Heart left ventricle (tissue), 16 donors: ENCODE results near the gene PHKB. TPM values are rescaled to one million over a fixed set of nuclear protein-coding genes. Genes with fewer than 3 reads are reported as not detected.

Source experiments
- ATAC-seq, 4 donors: fragments of 200-7000 bp; cut with Tn5 transposase; one replicate each; pipeline ENCODE4 v1.9.1; 2020 to 2022; ENCODE audit warnings: moderate library complexity in 4 of 4, mild to moderate bottlenecking in 3 of 4, moderate number of reproducible peaks in 1 of 4
- DNase-seq, 5 donors: peaks; one replicate each; pipeline ENCODE4 v3.0.0-alpha.2; 2020
- H3K27ac ChIP-seq, 12 donors: fragments of 200-600 bp; sonication (generic) in 4 of 12; one replicate each; pipeline versions ENCODE4 v1.5.0 to v1.8.0; 2016 to 2022; ENCODE audit warnings: mild to moderate bottlenecking in 2 of 12
- H3K27me3 ChIP-seq, 9 donors: fragments of 200-600 bp; sonication (generic) in 2 of 9; one replicate each; pipeline versions ENCODE4 v1.5.1 to v1.8.0; 2016 to 2022; ENCODE audit warnings: mild to moderate bottlenecking in 3 of 9
- H3K36me3 ChIP-seq, 9 donors: fragments of 200-600 bp; sonication (generic) in 2 of 9; one replicate each; pipeline versions ENCODE4 v1.5.0 to v1.8.0; 2018 to 2022; ENCODE audit warnings: mild to moderate bottlenecking in 2 of 9
- H3K4me1 ChIP-seq, 12 donors: fragments of 200-600 bp; sonication (generic) in 4 of 12; one replicate each; pipeline versions ENCODE4 v1.5.0 to v1.8.0; 2016 to 2022; ENCODE audit warnings: mild to moderate bottlenecking in 3 of 12
- H3K4me3 ChIP-seq, 12 donors: fragments of 200-600 bp; sonication (generic) in 4 of 12; one replicate each; pipeline versions ENCODE4 v1.5.0 to v1.8.0; 2017 to 2022; ENCODE audit warnings: mild to moderate bottlenecking in 9 of 12, moderate library complexity in 4 of 12
- H3K9me3 ChIP-seq, 12 donors: fragments of 200-600 bp; sonication (generic) in 4 of 12; one replicate each; pipeline versions ENCODE4 v1.5.0 to v1.8.0; 2016 to 2022; ENCODE audit warnings: mild to moderate bottlenecking in 1 of 12
- POLR2A ChIP-seq, 2 donors: fragments of 450-650 bp; IDR thresholded peaks; one replicate each; pipeline ENCODE4 v1.6.1; 2017; ENCODE audit warnings: antibody characterized with exemption in 2 of 2, mild to moderate bottlenecking in 2 of 2, moderate library complexity in 2 of 2
- WGBS, 4 donors: extraction: QIAGEN DNeasy Blood & Tissue Kit in 2 of 4; methylation state at CpG; one replicate each; pipeline versions ENCODE4 v1.1.5 to v1.1.7; 2013 to 2018; 5-methylcytosine and 5-hydroxymethylcytosine counted together
- intact Hi-C, 10 donors: fragments of 100-400 bp; cut with DNase I; formaldehyde crosslinking; loops; one replicate each; pipeline versions ENCODE4 v1.11.1 to v1.14.2; 2022
- polyA plus RNA-seq, 2 donors: library from polyadenylated mRNA; stranded (reverse); fragments of 200-250 nt; gene quantifications; one replicate each; pipeline ENCODE4 v1.2.3, GENCODE V29; 2013
- total RNA-seq, 9 donors: library from RNA; depleted of rRNA in 2 of 9; stranded (reverse); fragments of >200 nt in 2 of 9; fragmentation: NEBNext Ultra II Directional in 3 of 9; extraction: Animal tissue kit (Norgen Biotek cat#: 25700) in 3 of 9; gene quantifications; one replicate each; pipeline versions ENCODE4 v1.1.0 to v1.2.4, GENCODE V29; 2016 to 2023
- TF ChIP-seq, protein P1 (sequence below), 12 donors: fragments of 200-600 bp; sonication (generic) in 4 of 12; IDR thresholded peaks; one replicate each; pipeline versions ENCODE4 v1.5.0 to v1.8.0; 2018 to 2022; ENCODE audit warnings: antibody characterized with exemption in 12 of 12, mild to moderate bottlenecking in 5 of 12
- donor health status: ischemic (EF 13 %, LVEDD 7.1; RV severe dilation, severe dysfunction).
- donor health status: healthy with polysubstance abuse.
- donor health status: DM: no; HTN: yes; CAD: no.
- donor health status: DM: no; HTN: no; CAD: no.
- donor health status: ischemic (EF 25% LVEDD 6.9; RV normal size, moderate dysfunction).
- donor health status: ischemic (EF 25% LVEDD 5.7; RV mildly dilated, moderate dysfunction).
- donor health status: healthy.
- donor health status: DM: yes; HTN: yes; CAD: no.
- donor health status: ischemic (EF 35%, LVEDD 5.7; RV mildly dilated, moderate dysfunction).
- donor health status: nonischemic (EF 11% LVEDD 7.7; RV severe dilation, severe dysfunction).
- donor health status: DM: yes; HTN: yes; CAD: no.
- donor health status: PGD.
- donor health status: ischemic (EF 29% LVEDD 5.4; RV normal size, mild dysfunction).
- donor health status: nonischemic (EF 23%, LVEDD 6.1; RV moderate dilation, normal function).

Gene PHKB
- total and polyA plus RNA-seq, 11 donors = 14.2 to 70.1 (median 61.3) TPM

GRCh38 chr16:47586121-47586520, 125.0 kb downstream of the PHKB start:
- Histone ChIP-seq H3K4me3 (no peak overlapping the region), H3K4me1 (peaks cover 0 to 11% (median 0%) of the 10 kb centered on the region in 12 donors), H3K9me3 (no peaks in the 10 kb centered on the region), H3K27me3 (no peaks in the 10 kb centered on the region), H3K27ac (no peak overlapping the region), H3K36me3 (peaks cover 0 to 55% (median 35%) of the 10 kb centered on the region in 9 donors)
- 91 to 97% (median 95%) methylated on average over 3 of the region's 3 CpGs for WGBS, 4 donors
- intact Hi-C loops = loop anchor here in 2 of 10 donors (10.0 kb wide), 1 partner anchor 121 kb away; the partner anchor contains the start of genes ITFG1 (in 2 of the 2) and PHKB (in 2 of the 2)
- ATAC-seq (no peak), DNase-seq (no peak)
- no peak for TF ChIP-seq POLR2A (IDR thresholded peaks at IDR 0.05)
- TF ChIP-seq, protein P1, sequence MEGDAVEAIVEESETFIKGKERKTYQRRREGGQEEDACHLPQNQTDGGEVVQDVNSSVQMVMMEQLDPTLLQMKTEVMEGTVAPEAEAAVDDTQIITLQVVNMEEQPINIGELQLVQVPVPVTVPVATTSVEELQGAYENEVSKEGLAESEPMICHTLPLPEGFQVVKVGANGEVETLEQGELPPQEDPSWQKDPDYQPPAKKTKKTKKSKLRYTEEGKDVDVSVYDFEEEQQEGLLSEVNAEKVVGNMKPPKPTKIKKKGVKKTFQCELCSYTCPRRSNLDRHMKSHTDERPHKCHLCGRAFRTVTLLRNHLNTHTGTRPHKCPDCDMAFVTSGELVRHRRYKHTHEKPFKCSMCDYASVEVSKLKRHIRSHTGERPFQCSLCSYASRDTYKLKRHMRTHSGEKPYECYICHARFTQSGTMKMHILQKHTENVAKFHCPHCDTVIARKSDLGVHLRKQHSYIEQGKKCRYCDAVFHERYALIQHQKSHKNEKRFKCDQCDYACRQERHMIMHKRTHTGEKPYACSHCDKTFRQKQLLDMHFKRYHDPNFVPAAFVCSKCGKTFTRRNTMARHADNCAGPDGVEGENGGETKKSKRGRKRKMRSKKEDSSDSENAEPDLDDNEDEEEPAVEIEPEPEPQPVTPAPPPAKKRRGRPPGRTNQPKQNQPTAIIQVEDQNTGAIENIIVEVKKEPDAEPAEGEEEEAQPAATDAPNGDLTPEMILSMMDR (IDR thresholded peaks at IDR 0.05) = no peak

DNA sequence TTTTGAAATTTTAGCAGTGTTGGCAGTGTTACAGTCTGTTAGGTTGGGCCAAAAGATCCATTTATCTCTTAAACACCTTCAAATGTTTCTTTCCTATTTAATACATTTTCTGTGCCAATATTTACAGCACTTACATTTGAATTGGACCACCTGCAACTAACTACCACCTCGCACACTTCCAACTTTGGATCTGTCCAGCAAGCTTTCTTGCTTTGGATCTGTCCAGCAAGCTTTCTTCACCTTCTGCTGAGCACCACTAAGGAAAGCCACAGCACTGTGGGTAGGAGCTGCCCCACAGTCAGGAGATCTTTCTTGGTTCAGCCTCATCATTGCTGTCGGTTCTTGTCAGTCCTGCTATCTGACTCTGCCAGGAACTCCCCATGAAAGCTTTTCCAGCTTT, 129.3 kb downstream of the PHKB start:
- Histone ChIP-seq H3K9me3 (no peaks in the 10 kb centered on the region), H3K4me1 (peaks cover 0 to 2% (median 0%) of the 10 kb centered on the region in 12 donors), H3K4me3 (no peak overlapping the region), H3K27ac (no peak overlapping the region), H3K36me3 (peaks cover 0 to 75% (median 65%) of the 10 kb centered on the region in 9 donors), H3K27me3 (no peaks in the 10 kb centered on the region)
- WGBS, 4 donors = 79 to 83% (median 81%) methylated on average over 2 of the region's 2 CpGs
- DNase-seq (no peak), ATAC-seq (no peak)
- intact Hi-C loops = no loop called here
- TF ChIP-seq, protein P1 (IDR thresholded peaks at IDR 0.05) = no peak
- TF ChIP-seq POLR2A (IDR thresholded peaks at IDR 0.05) = no peak

DNA sequence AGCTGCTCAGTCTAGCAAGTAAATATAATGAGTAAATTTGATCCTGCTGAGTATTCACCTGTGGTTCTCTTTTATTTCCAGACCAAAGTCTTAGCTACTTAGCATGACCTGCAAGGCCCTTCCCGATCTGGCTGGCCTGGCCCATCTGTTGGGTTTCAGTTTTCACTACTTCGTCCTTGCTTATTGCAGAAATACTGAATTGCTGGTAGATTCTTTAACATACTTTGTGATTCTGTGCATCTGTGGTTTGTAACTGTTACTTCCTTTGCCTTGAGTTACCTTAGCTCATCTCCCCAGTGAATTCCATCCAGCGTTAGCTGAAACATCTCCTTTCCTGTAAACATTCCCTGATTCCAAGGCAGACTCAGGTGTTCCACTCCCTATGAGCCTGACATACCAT, 131.1 kb downstream of the PHKB start:
- ATAC-seq = no peak
- no peaks in the 10 kb centered on the region for H3K4me1 ChIP-seq
- intact Hi-C loops = no loop called here
- H3K9me3 ChIP-seq = no peaks in the 10 kb centered on the region
- peaks cover 0 to 91% (median 69%) of the 10 kb centered on the region in 9 donors for H3K36me3 ChIP-seq
- no peaks in the 10 kb centered on the region for H3K27me3 ChIP-seq
- H3K27ac ChIP-seq = no peak overlapping the region
- no peak for TF ChIP-seq POLR2A (IDR thresholded peaks at IDR 0.05)
- WGBS, 4 donors = 86 to 91% (median 91%) methylated on average over 3 of the region's 3 CpGs
- DNase-seq = no peak
- H3K4me3 ChIP-seq = no peak overlapping the region

DNA sequence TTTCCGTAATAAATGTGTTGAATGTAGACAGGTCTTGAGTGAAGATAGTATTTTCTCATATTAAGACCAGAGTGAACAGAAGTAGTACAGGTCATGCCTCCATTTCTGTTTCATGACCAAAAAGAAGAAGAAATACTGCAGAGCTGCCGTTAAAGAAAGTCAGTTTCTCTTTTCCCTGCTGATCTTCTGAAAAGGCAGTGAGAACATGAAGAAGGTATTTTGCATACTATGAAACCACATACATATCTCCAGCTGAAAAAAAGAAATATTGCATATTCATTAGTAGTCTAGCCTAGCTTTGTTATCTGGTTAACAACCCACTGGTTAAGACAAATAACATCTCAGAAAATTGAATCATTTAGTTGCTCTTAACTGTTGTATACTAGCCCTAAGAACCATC, 138.4 kb downstream of the PHKB start:
- no peak overlapping the region for H3K4me3 ChIP-seq
- DNase-seq = no peak
- 92 to 97% (median 95%) methylated on average over 2 of the region's 2 CpGs for WGBS, 4 donors
- H3K27ac ChIP-seq = no peak overlapping the region
- ATAC-seq = no peak
- H3K36me3 ChIP-seq = peaks cover 0 to 76% (median 44%) of the 10 kb centered on the region in 9 donors
- TF ChIP-seq POLR2A (IDR thresholded peaks at IDR 0.05) = no peak
- TF ChIP-seq, protein P1 (IDR thresholded peaks at IDR 0.05) = no peak
- H3K27me3 ChIP-seq = no peaks in the 10 kb centered on the region
- no peaks in the 10 kb centered on the region for H3K4me1 ChIP-seq
- H3K9me3 ChIP-seq = no peaks in the 10 kb centered on the region
- intact Hi-C loops = no loop called here

GRCh38 chr16:47600376-47600775, 139.2 kb downstream of the PHKB start:
- TF ChIP-seq POLR2A (IDR thresholded peaks at IDR 0.05) = no peak
- H3K27me3 ChIP-seq = no peaks in the 10 kb centered on the region
- H3K27ac ChIP-seq = no peak overlapping the region
- no peak for DNase-seq
- ATAC-seq = no peak
- 96 to 99% (median 98%) methylated on average over 6 of the region's 6 CpGs for WGBS, 4 donors
- peaks cover 0 to 80% (median 36%) of the 10 kb centered on the region in 9 donors for H3K36me3 ChIP-seq
- no peaks in the 10 kb centered on the region for H3K4me1 ChIP-seq
- no peak overlapping the region for H3K4me3 ChIP-seq
- no peaks in the 10 kb centered on the region for H3K9me3 ChIP-seq
- intact Hi-C loops = no loop called here
